ENCODE data around the gene SFMBT2.

DNA sequence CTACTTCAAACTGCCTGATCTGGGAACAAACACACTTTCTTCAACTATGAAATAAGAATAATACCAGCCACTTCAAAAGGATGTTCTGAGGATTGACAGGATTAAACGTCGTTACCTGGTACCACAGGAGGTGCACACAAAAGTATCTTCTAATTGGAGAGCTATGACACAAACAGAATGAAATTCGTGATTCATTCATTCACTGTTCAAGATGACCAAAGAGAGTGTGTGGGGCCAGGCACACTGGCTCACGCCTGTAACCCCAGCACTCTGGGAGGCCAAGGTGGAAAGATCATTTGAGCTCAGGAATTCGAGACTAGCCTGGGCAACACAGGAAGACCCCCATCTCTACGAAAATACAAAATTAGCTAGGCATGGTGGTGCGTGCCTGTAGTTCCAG is 50.9 kb downstream of the SFMBT2 start:
- TF ChIP-seq, protein P1, sequence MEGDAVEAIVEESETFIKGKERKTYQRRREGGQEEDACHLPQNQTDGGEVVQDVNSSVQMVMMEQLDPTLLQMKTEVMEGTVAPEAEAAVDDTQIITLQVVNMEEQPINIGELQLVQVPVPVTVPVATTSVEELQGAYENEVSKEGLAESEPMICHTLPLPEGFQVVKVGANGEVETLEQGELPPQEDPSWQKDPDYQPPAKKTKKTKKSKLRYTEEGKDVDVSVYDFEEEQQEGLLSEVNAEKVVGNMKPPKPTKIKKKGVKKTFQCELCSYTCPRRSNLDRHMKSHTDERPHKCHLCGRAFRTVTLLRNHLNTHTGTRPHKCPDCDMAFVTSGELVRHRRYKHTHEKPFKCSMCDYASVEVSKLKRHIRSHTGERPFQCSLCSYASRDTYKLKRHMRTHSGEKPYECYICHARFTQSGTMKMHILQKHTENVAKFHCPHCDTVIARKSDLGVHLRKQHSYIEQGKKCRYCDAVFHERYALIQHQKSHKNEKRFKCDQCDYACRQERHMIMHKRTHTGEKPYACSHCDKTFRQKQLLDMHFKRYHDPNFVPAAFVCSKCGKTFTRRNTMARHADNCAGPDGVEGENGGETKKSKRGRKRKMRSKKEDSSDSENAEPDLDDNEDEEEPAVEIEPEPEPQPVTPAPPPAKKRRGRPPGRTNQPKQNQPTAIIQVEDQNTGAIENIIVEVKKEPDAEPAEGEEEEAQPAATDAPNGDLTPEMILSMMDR (IDR thresholded peaks at IDR 0.05): no peak
- no peak for TF ChIP-seq POLR2A (IDR thresholded peaks at IDR 0.05)
